Measurements from ENCODE around the gene MDH1.

MDH1 gene

DNA sequence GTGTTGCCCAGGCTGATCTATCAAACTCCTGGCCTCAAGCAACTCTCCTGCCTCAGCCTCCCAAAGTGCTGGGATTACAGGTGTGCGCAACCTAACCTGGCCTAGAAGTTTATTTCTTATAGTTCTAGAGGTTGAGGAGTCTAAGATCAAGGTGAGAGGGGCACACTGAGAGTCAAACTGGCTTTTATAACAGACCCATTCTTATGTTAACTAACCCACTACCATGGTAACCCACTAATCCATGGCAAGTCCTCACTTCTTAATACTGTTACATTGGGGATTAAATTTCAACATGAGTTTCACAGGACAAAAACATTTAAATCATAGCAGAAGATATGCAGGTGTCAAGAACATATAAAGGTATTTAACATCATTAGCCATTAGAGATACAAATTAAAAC, 50.6 kb downstream of the MDH1 start:
- DNase-seq (ENCODE audit: low read depth): no peak

DNA sequence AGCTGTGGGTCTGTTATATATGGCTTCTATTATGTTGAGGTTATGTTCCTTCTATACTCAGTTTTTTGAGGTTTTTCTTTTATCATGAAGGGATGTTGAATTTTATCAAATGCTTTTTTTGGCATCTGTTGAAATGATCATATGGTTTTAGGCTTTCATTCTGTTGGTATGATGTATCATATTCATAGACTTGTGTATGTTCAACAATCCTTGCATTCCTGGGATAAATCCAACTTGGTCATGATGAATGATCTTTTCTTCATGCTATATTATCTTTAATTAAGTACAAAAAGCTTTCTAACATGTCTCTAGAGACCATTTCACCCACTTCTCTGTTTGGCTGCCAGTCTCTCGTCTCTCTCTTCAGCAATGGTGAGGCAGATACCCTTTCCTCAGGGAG, 54.2 kb downstream of the MDH1 start:
- DNase-seq (ENCODE audit: low read depth): no peak

DNA sequence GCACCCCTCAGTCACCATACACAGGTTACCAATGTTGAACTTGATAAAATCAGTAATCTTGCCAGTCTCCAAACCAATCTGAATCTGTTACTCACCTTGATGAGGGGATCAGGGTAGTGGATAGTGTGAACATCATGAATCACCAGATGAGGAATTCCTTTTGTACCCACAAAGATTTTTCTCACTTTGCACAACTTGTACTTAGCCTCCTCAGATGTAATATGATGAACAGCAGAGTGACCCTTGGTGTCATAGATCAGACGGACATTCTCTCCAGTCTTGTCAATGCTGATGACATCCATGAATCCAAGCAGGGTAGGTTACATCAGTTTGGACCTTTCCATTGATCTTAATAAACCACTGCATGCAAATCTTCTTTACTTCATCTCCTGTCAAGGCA, 54.7 kb downstream of the MDH1 start:
- DNase-seq (ENCODE audit: low read depth): no peak

DNA sequence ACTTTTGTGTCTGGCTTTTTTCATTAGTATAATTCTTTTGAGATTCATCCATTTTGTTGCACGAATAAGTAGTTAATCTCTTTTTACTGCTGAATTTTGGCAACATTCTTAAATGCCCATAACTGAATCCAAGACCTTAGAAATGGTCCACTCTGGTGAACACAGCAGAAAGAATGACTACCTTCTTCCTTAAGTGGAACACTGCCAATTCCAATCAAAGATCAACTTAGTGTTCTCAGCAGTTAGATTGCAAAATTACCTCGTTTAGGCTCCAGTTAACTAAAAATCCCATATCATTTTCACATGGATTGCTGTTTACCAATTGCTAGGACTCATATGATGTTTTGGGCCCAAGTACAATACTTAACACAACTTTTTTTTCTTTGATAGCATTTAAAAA, 59.9 kb downstream of the MDH1 start:
- DNase-seq (ENCODE audit: low read depth): no peak

DNA sequence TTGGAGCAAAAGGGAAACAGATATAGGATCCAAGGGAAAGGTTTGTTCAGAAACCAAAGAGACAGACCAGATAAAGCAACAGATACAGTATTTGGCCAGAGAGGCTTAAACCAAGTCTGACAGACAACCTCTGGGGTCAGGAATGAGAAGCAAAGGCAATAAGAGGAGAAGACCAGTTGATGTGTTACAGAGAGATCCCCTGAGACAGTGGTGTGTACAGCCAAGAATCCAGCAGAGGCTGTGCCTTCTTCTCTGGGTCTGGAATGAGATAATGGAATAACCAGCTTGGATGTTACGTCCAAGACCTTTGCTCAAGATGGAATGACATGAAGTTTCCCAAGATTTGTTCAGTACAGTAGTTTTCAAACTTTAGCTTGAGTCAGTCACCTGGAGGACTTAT, 61.1 kb downstream of the MDH1 start:
- DNase-seq (ENCODE audit: low read depth): no peak

DNA sequence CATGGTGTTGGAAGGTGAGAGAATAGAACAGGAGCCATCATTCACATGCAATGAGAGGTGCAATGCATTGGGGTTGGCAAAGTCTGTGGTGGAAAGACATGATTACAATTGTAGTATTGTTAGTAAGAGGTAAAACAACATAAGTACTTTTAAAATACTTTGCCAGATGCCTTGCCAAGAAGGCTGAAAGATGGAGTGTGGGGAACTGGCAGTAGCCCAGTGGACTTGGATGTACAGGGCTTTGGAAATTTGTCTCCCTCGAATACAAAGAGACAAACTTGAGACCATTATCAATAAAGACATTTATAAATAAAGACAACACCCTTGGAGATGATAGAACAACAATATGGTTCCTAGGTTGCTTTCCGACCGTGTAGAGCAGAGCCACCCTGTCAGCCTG, 62.0 kb downstream of the MDH1 start:
- DNase-seq (ENCODE audit: low read depth): no peak

DNA sequence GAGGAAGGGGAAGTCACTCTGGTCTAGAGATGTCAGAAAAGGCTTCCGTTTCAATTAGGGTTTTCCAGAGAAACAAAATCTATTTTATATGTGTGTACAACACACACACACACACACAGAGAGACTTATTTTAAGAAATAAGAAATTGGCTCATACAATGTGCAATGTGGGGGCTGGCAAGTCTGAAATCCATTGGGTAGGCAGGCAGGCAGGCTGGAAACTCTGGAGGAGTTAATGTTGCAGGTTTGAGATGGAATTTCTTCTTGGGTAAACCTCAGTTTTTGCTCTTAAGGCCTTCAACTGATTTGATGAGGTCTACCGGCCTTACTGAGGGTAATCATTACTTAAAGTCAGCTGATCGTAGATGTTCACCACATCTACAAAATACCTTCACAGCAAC, 62.6 kb downstream of the MDH1 start:
- no peak for DNase-seq (ENCODE audit: low read depth)

DNA sequence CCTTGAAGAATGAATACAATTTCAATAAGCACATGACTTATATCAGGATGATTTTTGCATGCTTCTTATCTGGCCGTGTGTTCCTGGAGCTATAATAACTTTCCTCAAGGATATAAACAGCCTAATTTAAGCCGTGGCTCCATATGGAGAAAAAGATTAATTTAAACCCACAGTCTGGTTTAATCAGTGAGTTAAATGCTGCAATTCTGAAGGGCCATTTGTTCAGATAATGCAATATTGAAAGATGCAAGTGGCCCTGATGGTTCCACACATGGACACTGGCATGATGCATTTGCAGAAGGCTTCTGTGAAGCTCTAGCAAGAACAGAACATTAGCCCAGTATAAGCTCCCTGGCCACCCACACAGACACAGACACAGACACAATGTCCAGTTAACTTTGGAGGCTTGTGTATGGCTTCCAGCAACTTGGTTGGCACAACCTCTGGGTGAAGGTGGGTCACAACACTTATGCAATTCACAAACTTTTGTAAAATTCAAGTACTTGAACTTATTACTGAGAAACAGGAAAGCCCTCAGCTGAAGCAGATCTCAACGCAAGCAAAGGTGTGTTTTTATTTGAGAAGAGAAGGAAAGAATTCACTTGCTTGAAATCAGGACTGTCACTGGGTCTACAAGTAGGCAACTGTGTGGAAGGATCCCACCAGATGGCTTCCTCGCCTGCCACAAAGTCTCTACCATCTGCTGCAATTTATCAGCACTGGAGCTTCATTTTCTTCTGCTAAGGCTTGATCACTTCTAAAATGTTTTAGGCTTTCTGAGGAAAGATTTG, 63.3 kb downstream of the MDH1 start:
- no peak for DNase-seq (ENCODE audit: low read depth)

DNA sequence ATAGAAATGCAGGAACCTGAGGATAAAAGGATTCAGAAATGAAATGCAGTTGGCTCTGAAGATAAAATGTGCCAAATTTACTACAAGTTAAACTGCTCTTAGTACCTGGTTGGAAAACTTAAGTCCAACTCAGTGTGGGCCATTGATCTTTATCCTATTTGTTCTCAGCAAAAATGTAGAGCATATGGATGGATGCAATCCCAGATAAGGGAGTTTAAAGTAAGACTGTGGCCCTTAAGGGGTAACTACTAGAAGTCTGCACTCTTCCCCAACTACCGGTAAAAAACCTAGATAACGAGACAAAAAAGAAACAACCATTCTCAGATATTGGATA, 63.9 kb downstream of the MDH1 start:
- no peak for DNase-seq (ENCODE audit: low read depth)

DNA sequence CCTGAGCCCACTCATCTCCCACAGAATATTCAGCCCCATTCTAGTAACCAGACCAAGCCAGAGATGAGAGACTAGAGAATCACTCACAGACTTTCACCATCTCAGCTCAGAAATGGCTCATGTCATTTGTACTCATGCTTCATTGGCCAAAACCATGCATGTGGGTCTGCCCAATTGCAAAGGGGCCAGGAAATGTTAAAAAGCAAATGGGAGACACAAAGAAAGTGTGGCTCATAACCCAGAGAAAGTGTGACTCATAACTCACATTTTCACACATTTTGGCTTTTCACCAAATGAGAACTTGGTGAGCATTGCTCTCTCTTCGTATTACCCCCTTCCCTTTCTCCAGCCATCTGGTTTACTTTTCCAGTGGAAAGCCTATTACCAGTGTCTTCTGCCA, 66.2 kb downstream of the MDH1 start:
- DNase-seq (ENCODE audit: low read depth): no peak
